ENCODE data around the gene BMP7. TPM values are rescaled to one million over a fixed set of nuclear protein-coding genes. Genes with fewer than 3 reads are reported as not detected.

BMP7 gene
- total and polyA plus RNA-seq, 10 donors: 0.26 to 1.5 (median 0.75) TPM; not detected in 1

GRCh38 chr20:57173986-57174385, 92.5 kb downstream of the BMP7 start:
- H3K4me3 ChIP-seq: no peak overlapping the region
- H3K4me1 ChIP-seq: no peaks in the 10 kb centered on the region
- WGBS, 5 donors: 76 to 87% (median 85%) methylated on average over 3 to 5 of the region's 5 CpGs
- intact Hi-C loops (cut with DNase I; ENCODE audit: low total_unique reads): no loop called here
- H3K36me3 ChIP-seq: no peaks in the 10 kb centered on the region
- no peak overlapping the region for H3K27ac ChIP-seq
- no peak for DNase-seq
- no peak for TF ChIP-seq POLR2A (IDR thresholded peaks at IDR 0.05)
- no peak for TF ChIP-seq POLR2AphosphoS5 (IDR thresholded peaks at IDR 0.05)
- TF ChIP-seq CTCF (IDR thresholded peaks at IDR 0.05 in 8 of 11, conservative IDR thresholded peaks at IDR 0.05 in 3 of 11): no peak
- peaks cover 0 to 23% (median 0%) of the 10 kb centered on the region in 7 donors for H3K27me3 ChIP-seq (replicated peaks in 1 of 7)
- no peaks in the 10 kb centered on the region for H3K9me3 ChIP-seq

GRCh38 chr20:57173041-57173440, 93.4 kb downstream of the BMP7 start:
- 84 to 95% (median 89%) methylated on average over 15 of the region's 15 CpGs for WGBS, 5 donors
- Histone ChIP-seq H3K36me3 (no peaks in the 10 kb centered on the region), H3K27me3 (replicated peaks in 1 of 7) (peaks cover 0 to 15% (median 0%) of the 10 kb centered on the region in 7 donors), H3K27ac (no peak overlapping the region), H3K4me1 (no peaks in the 10 kb centered on the region), H3K4me3 (no peak overlapping the region), H3K9me3 (no peaks in the 10 kb centered on the region)
- TF ChIP-seq POLR2AphosphoS5 (IDR thresholded peaks at IDR 0.05) (no peak), CTCF (IDR thresholded peaks at IDR 0.05 in 8 of 11, conservative IDR thresholded peaks at IDR 0.05 in 3 of 11) (no peak), POLR2A (IDR thresholded peaks at IDR 0.05) (no peak)
- no peak for DNase-seq
- intact Hi-C loops (cut with DNase I; ENCODE audit: low total_unique reads): no loop called here

- no peak overlapping the region for H3K4me3 ChIP-seq
- TF ChIP-seq POLR2AphosphoS5 (IDR thresholded peaks at IDR 0.05) (no peak), POLR2A (IDR thresholded peaks at IDR 0.05) (no peak), CTCF (IDR thresholded peaks at IDR 0.05 in 8 of 11, conservative IDR thresholded peaks at IDR 0.05 in 3 of 11) (no peak)
- H3K4me1 ChIP-seq: no peaks in the 10 kb centered on the region
- 63 to 75% (median 65%) methylated on average over 14 of the region's 14 CpGs for WGBS, 5 donors
- no peaks in the 10 kb centered on the region for H3K9me3 ChIP-seq
- no peaks in the 10 kb centered on the region for H3K36me3 ChIP-seq
- intact Hi-C loops (cut with DNase I; ENCODE audit: low total_unique reads): no loop called here
- DNase-seq: peak; percentile 24
- no peak overlapping the region for H3K27ac ChIP-seq
- H3K27me3 ChIP-seq (replicated peaks in 1 of 7): peaks cover 0 to 12% (median 0%) of the 10 kb centered on the region in 7 donors
Measured at GRCh38 chr20:57170343-57170742, 96.1 kb downstream of the BMP7 start.

GRCh38 chr20:57169162-57169561, 97.3 kb downstream of the BMP7 start:
- Histone ChIP-seq H3K27ac (no peak overlapping the region), H3K9me3 (no peaks in the 10 kb centered on the region), H3K36me3 (no peaks in the 10 kb centered on the region), H3K27me3 (replicated peaks in 1 of 7) (peaks cover 0 to 12% (median 0%) of the 10 kb centered on the region in 7 donors), H3K4me3 (no peak overlapping the region), H3K4me1 (no peaks in the 10 kb centered on the region)
- intact Hi-C loops (cut with DNase I; ENCODE audit: low total_unique reads): no loop called here
- WGBS, 5 donors: 65 to 90% (median 71%) methylated on average over 7 of the region's 7 CpGs
- TF ChIP-seq POLR2A (IDR thresholded peaks at IDR 0.05) (no peak), POLR2AphosphoS5 (IDR thresholded peaks at IDR 0.05) (no peak), CTCF (IDR thresholded peaks at IDR 0.05 in 8 of 11, conservative IDR thresholded peaks at IDR 0.05 in 3 of 11) (no peak)
- peak; percentile 41 for DNase-seq

Measured in spleen (tissue), 11 donors.